GM23338 (cell line): ENCODE results near the gene MAST4. TPM values are rescaled to one million over a fixed set of nuclear protein-coding genes. Genes with fewer than 3 reads are reported as not detected.

Experiments
- ATAC-seq: fragments of 200-7000 bp; cut with Tn5 transposase; 3 replicates; pipeline ENCODE4 v1.9.1; 2020
- DNase-seq: peaks from one replicate; pipeline ENCODE4 v3.0.0-alpha.2; 2015; ENCODE audit warnings: low spot score
- H2AFZ ChIP-seq: fragments of 200-600 bp; sonication (generic); 2 replicates; pipeline ENCODE4 v1.8.0; 2016; ENCODE audit warnings: antibody characterized with exemption, mild to moderate bottlenecking, moderate library complexity
- H3F3A ChIP-seq: fragments of 200-600 bp; sonication (generic); replicated peaks from 2 replicates; pipeline ENCODE4 v1.8.0; 2017; ENCODE audit warnings: antibody characterized with exemption, mixed run types, low read depth
- H3K27ac ChIP-seq: fragments of 200-600 bp; sonication (generic); 2 replicates; pipeline ENCODE4 v1.6.1; 2016; ENCODE audit warnings: low read depth
- H3K27me3 ChIP-seq: fragments of 200-600 bp; sonication (generic); 2 replicates; pipeline ENCODE4 v1.8.0; 2016; ENCODE audit warnings: mild to moderate bottlenecking, mixed run types, moderate library complexity; ENCODE audit not compliant: insufficient read depth
- H3K36me3 ChIP-seq: fragments of 200-600 bp; sonication (generic); 2 replicates; pipeline ENCODE4 v1.8.0; 2016; ENCODE audit warnings: mild to moderate bottlenecking; ENCODE audit not compliant: insufficient read depth
- H3K4me1 ChIP-seq: fragments of 200-600 bp; sonication (generic); 2 replicates; pipeline ENCODE4 v1.8.0; 2016; ENCODE audit warnings: mild to moderate bottlenecking, moderate library complexity; ENCODE audit not compliant: insufficient read depth
- H3K4me2 ChIP-seq: fragments of 200-600 bp; sonication (generic); 2 replicates; pipeline ENCODE4 v1.7.1; 2017; ENCODE audit warnings: mixed run types
- H3K4me3 ChIP-seq: fragments of 200-600 bp; sonication (generic); 2 replicates; pipeline ENCODE4 v1.6.1; 2016; ENCODE audit warnings: mixed run types
- H3K79me2 ChIP-seq: fragments of 200-600 bp; sonication (generic); replicated peaks from 2 replicates; pipeline ENCODE4 v1.8.0; 2017; ENCODE audit warnings: mild to moderate bottlenecking; ENCODE audit not compliant: insufficient read depth
- H3K9me2 ChIP-seq: fragments of 200-600 bp; sonication (generic); 2 replicates; pipeline ENCODE4 v1.8.0; 2017; ENCODE audit not compliant: insufficient read depth
- H4K20me1 ChIP-seq: fragments of 200-600 bp; sonication (generic); replicated peaks from 2 replicates; pipeline ENCODE4 v1.8.0; 2017; ENCODE audit warnings: mild to moderate bottlenecking; ENCODE audit not compliant: insufficient read depth
- H3K27ac Mint-ChIP-seq: 2 replicates; pipeline ENCODE4 v1.8.0; 2020; ENCODE audit warnings: inconsistent platforms, mild to moderate bottlenecking, moderate library complexity, mixed read lengths
- H3K27me3 Mint-ChIP-seq: 3 replicates; pipeline ENCODE4 v1.8.0; 2022; ENCODE audit warnings: low read depth, mild to moderate bottlenecking, moderate library complexity, mixed read lengths, inconsistent platforms; ENCODE audit not compliant: insufficient read depth, poor library complexity
- H3K36me3 Mint-ChIP-seq: 3 replicates; pipeline ENCODE4 v1.8.0; 2021; ENCODE audit warnings: low read depth, mild to moderate bottlenecking, inconsistent platforms, moderate library complexity, mixed read lengths
- H3K4me1 Mint-ChIP-seq: 3 replicates; pipeline ENCODE4 v1.8.0; 2020; ENCODE audit warnings: mild to moderate bottlenecking, inconsistent platforms, mixed read lengths
- H3K4me3 Mint-ChIP-seq: 3 replicates; pipeline ENCODE4 v1.8.0; 2021; ENCODE audit warnings: moderate library complexity, mild to moderate bottlenecking, inconsistent platforms, mixed read lengths
- H3K9me3 Mint-ChIP-seq: 3 replicates; pipeline ENCODE4 v1.8.0; 2020; ENCODE audit warnings: moderate library complexity, mild to moderate bottlenecking, inconsistent platforms, mixed read lengths
- CTCF ChIP-seq, 2 experiments: fragments of 200-600 bp in 1 of 2; sonication (generic) in 1 of 2; conservative IDR thresholded peaks; 2 replicates each; pipeline versions ENCODE4 v1.5.1 to v1.6.1; 2016 to 2017; ENCODE audit warnings: antibody characterized with exemption in 2 of 2, low read depth in 2 of 2, mild to moderate bottlenecking in 2 of 2, moderate library complexity in 1 of 2
- ETS1 ChIP-seq: IDR thresholded peaks from 2 replicates; pipeline ENCODE4 v1.6.1; 2016; ENCODE audit warnings: antibody characterized with exemption
- NANOG ChIP-seq: IDR thresholded peaks from 2 replicates; pipeline ENCODE4 v1.6.1; 2016; ENCODE audit warnings: antibody characterized with exemption, borderline replicate concordance
- POLR2AphosphoS5 ChIP-seq: IDR thresholded peaks from 2 replicates; pipeline ENCODE4 v1.6.1; 2016; ENCODE audit warnings: antibody characterized with exemption, low read depth
- REST ChIP-seq: IDR thresholded peaks from one replicate; pipeline ENCODE4 v1.6.1; 2018; ENCODE audit warnings: antibody characterized with exemption; ENCODE audit not compliant: unreplicated experiment
- ZNF114 ChIP-seq: fragments of 250-450 bp; sonication (Bioruptor Pico); IDR thresholded peaks from 2 replicates; pipeline ENCODE4 v1.5.0; 2020; ENCODE audit warnings: mild to moderate bottlenecking, moderate library complexity
- ZNF331 ChIP-seq: fragments of 250-450 bp; sonication (Bioruptor Pico); IDR thresholded peaks from 2 replicates; pipeline ENCODE4 v1.5.0; 2020; ENCODE audit warnings: low read depth, mild to moderate bottlenecking, moderate library complexity
- ZNF462 ChIP-seq: fragments of 250-450 bp; sonication (Bioruptor Pico); IDR thresholded peaks from 2 replicates; pipeline ENCODE4 v1.5.0; 2020; ENCODE audit warnings: mild to moderate bottlenecking, moderate library complexity
- polyA plus RNA-seq: library from polyadenylated mRNA; unstranded; fragments of >200 nt; fragmentation: Nextera tagmentation; extraction: Ambion mirVana; gene quantifications from 2 replicates; pipeline ENCODE4 v1.2.1, GENCODE V29; 2016
- total RNA-seq: library from RNA; depleted of rRNA; stranded (reverse); fragments of >200 nt; shearing (Covaris generic); gene quantifications from 2 replicates; pipeline ENCODE4 v1.2.3, GENCODE V29; 2014

MAST4 gene
- total and polyA plus RNA-seq, 2 experiments from 2014 or later = 3.6 to 8.5 TPM

- H3K79me2 ChIP-seq = no peaks in the 10 kb centered on the region
- H3K4me2 ChIP-seq = no peak overlapping the region
- no peak overlapping the region for H3K4me3 ChIP-seq
- peaks cover 31% of the 10 kb centered on the region for H3K4me1 Mint-ChIP-seq
- no peaks in the 10 kb centered on the region for H3K9me3 Mint-ChIP-seq
- no peaks in the 10 kb centered on the region for H3K27me3 ChIP-seq
- H2AFZ ChIP-seq = no peak overlapping the region
- ATAC-seq (no peak), DNase-seq (no peak)
- H3K4me1 ChIP-seq = peaks cover 29% of the 10 kb centered on the region
- H3F3A ChIP-seq = no peaks in the 10 kb centered on the region
- no peaks in the 10 kb centered on the region for H4K20me1 ChIP-seq
- no peaks in the 10 kb centered on the region for H3K36me3 Mint-ChIP-seq
- no peak overlapping the region for H3K27ac ChIP-seq
- TF ChIP-seq NANOG = no peak
- TF ChIP-seq REST = no peak
- no peak for TF ChIP-seq ZNF462 (CRISPR knock-in tag)
- TF ChIP-seq ZNF331 (CRISPR knock-in tag) = no peak
- no peak for TF ChIP-seq ETS1
- no peak for TF ChIP-seq ZNF114 (CRISPR knock-in tag)
- TF ChIP-seq CTCF (conservative IDR thresholded peaks at IDR 0.05; ENCODE audit: low read depth in 2 of 2) = no peak
- TF ChIP-seq POLR2AphosphoS5 = no peak
- 0 out of 2 replicates have a peak, but pooled peaks cover 9% of the 10 kb centered on the region for H3K9me2 ChIP-seq
- no peaks in the 10 kb centered on the region for H3K36me3 ChIP-seq
- no peak overlapping the region for H3K27ac Mint-ChIP-seq
- H3K4me3 Mint-ChIP-seq = no peak overlapping the region
- peaks cover 4% of the 10 kb centered on the region for H3K27me3 Mint-ChIP-seq
These were observed 228.3 kb downstream of the MAST4 start for GRCh38 chr5:66824476-66824875.
